HEK293T (cell line): ENCODE results near the gene ITPRID1.

Experiments used
- BHLHE40 ChIP-seq: fragments of 450-650 bp; IDR thresholded peaks from 2 replicates; pipeline ENCODE4 v1.6.1; 2016; ENCODE audit warnings: mild to moderate bottlenecking, moderate library complexity, borderline replicate concordance
- CTBP1 ChIP-seq: fragments of 450-650 bp; IDR thresholded peaks from 2 replicates; pipeline ENCODE4 v1.6.1; 2016; ENCODE audit warnings: borderline replicate concordance
- ELF4 ChIP-seq: fragments of 450-650 bp; IDR thresholded peaks from 2 replicates; pipeline ENCODE4 v1.6.1; 2017; ENCODE audit warnings: antibody characterized with exemption
- FOXK2 ChIP-seq: fragments of 450-650 bp; IDR thresholded peaks from 2 replicates; pipeline ENCODE4 v1.6.1; 2016; ENCODE audit warnings: mild to moderate bottlenecking
- FOXM1 ChIP-seq: fragments of 450-650 bp; IDR thresholded peaks from 2 replicates; pipeline ENCODE4 v1.6.1; 2017; ENCODE audit warnings: mild to moderate bottlenecking, borderline replicate concordance
- LEF1 ChIP-seq: fragments of 450-650 bp; IDR thresholded peaks from 2 replicates; pipeline ENCODE4 v1.6.1; 2017; ENCODE audit warnings: mild to moderate bottlenecking, borderline replicate concordance
- SP1 ChIP-seq: fragments of 450-650 bp; IDR thresholded peaks from 2 replicates; pipeline ENCODE4 v1.6.1; 2017
- TARDBP ChIP-seq: fragments of 450-650 bp; IDR thresholded peaks from 2 replicates; pipeline ENCODE4 v1.6.1; 2016

GRCh38 chr7:31563951-31564350, 50.1 kb downstream of the ITPRID1 start:
- TF ChIP-seq TARDBP (no peak), LEF1 (no peak), BHLHE40 (no peak), FOXM1 (no peak), FOXK2 (no peak), SP1 (no peak), CTBP1 (no peak), ELF4 (no peak)
